ENCODE measurements around the gene FMN1.

Gene FMN1

DNA sequence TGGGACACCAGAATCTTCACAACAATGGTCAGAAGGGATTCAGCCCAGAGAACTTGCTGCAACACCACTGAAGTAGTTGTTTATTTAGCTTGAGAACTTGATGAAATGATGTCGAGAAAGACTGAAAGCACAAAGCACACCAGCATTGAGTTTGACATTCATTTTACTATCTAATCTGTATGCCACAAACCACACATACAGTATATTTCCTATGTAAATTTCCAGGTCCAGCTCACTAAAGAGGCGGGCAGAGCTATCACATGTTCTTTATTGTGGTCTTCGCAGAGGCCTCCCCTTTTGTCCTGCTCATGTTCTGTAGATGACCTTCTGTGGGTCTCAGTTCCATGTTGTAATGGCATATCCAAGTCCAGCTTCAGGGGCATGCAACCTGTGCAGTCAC is 10.4 kb upstream of the FMN1 start:
- no peaks in the 10 kb centered on the region for H3K9me3 ChIP-seq
- no peaks in the 10 kb centered on the region for H3K36me3 ChIP-seq
- H3K27ac ChIP-seq = no peak overlapping the region
- H3K27me3 ChIP-seq = peaks cover 32% of the 10 kb centered on the region
- no peaks in the 10 kb centered on the region for H3K4me1 ChIP-seq (ENCODE audit: control insufficient read depth in 1 of 2, insufficient read depth in 1 of 2, low read depth in 1 of 2, low read length in 1 of 2)
- no peak overlapping the region for H3K4me3 ChIP-seq (ENCODE audit: low read depth in 1 of 2, low read length in 1 of 2)
- TF ChIP-seq, protein P1, sequence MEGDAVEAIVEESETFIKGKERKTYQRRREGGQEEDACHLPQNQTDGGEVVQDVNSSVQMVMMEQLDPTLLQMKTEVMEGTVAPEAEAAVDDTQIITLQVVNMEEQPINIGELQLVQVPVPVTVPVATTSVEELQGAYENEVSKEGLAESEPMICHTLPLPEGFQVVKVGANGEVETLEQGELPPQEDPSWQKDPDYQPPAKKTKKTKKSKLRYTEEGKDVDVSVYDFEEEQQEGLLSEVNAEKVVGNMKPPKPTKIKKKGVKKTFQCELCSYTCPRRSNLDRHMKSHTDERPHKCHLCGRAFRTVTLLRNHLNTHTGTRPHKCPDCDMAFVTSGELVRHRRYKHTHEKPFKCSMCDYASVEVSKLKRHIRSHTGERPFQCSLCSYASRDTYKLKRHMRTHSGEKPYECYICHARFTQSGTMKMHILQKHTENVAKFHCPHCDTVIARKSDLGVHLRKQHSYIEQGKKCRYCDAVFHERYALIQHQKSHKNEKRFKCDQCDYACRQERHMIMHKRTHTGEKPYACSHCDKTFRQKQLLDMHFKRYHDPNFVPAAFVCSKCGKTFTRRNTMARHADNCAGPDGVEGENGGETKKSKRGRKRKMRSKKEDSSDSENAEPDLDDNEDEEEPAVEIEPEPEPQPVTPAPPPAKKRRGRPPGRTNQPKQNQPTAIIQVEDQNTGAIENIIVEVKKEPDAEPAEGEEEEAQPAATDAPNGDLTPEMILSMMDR (IDR thresholded peaks at IDR 0.05) = no peak

GRCh38 chr15:33204087-33204486 is 9.6 kb upstream of the FMN1 start:
- TF ChIP-seq, protein P1 (IDR thresholded peaks at IDR 0.05) = no peak
- no peak overlapping the region for H3K27ac ChIP-seq
- H3K4me1 ChIP-seq (ENCODE audit: control insufficient read depth in 1 of 2, insufficient read depth in 1 of 2, low read depth in 1 of 2, low read length in 1 of 2) = no peaks in the 10 kb centered on the region
- no peak overlapping the region for H3K4me3 ChIP-seq (ENCODE audit: low read depth in 1 of 2, low read length in 1 of 2)
- H3K36me3 ChIP-seq = no peaks in the 10 kb centered on the region
- no peaks in the 10 kb centered on the region for H3K9me3 ChIP-seq
- H3K27me3 ChIP-seq = peaks cover 41% of the 10 kb centered on the region

GRCh38 chr15:33201491-33202231 is 7.1 kb upstream of the FMN1 start:
- Histone ChIP-seq H3K4me3 (ENCODE audit: low read depth in 1 of 2, low read length in 1 of 2) (no peak overlapping the region), H3K27me3 (peaks cover 49% of the 10 kb centered on the region), H3K36me3 (no peaks in the 10 kb centered on the region), H3K9me3 (no peaks in the 10 kb centered on the region), H3K4me1 (ENCODE audit: control insufficient read depth in 1 of 2, insufficient read depth in 1 of 2, low read depth in 1 of 2, low read length in 1 of 2) (no peaks in the 10 kb centered on the region), H3K27ac (no peak overlapping the region)
- TF ChIP-seq, protein P1 (IDR thresholded peaks at IDR 0.05) = no peak

DNA sequence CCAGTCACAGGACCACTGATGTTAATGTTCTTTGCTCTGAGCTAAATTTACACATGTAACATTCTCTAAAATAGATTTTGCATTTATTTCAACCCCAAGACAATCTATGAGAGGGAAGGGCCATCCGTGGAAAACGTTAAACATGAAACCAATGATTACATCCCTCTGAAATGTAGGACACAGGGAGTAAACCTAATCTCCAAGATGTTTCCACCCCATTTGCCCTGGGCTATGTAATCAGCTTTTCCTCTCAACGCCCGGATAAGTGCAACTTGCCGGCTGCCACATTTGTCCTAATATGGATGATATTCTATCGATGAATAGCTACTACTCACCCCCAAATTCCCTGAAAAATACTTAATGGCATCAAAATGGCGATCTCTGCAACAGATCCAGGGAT is 6.4 kb upstream of the FMN1 start:
- Histone ChIP-seq H3K9me3 (no peaks in the 10 kb centered on the region), H3K4me1 (ENCODE audit: control insufficient read depth in 1 of 2, insufficient read depth in 1 of 2, low read depth in 1 of 2, low read length in 1 of 2) (no peaks in the 10 kb centered on the region), H3K4me3 (ENCODE audit: low read depth in 1 of 2, low read length in 1 of 2) (no peak overlapping the region), H3K27me3 (peaks cover 56% of the 10 kb centered on the region), H3K36me3 (no peaks in the 10 kb centered on the region), H3K27ac (no peak overlapping the region)
- TF ChIP-seq, protein P1 (IDR thresholded peaks at IDR 0.05) = no peak

DNA sequence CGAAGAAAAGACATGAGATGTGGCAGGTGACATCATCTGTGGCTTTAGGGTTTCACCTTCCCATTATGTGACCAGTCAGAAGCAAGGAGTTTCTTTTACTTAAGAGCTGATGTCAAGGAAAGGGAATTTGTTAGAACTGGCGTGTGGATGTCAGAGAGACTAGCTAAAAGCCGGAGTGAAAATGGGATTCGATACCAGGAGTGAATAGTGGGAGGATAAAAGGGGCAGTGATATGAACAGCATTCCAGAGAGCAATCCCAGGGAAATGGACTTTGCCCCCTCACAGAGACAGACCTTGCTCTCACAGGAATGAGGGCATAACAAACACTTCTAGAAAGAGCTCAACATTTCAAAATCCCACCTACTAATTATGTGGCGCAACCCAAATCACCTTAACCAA is 5.9 kb upstream of the FMN1 start:
- no peak overlapping the region for H3K27ac ChIP-seq
- TF ChIP-seq, protein P1 (IDR thresholded peaks at IDR 0.05) = no peak
- H3K27me3 ChIP-seq = peaks cover 61% of the 10 kb centered on the region

More for the DNA sequence above, 5.9 kb upstream of the FMN1 start:
- Histone ChIP-seq H3K4me3 (ENCODE audit: low read depth in 1 of 2, low read length in 1 of 2) (no peak overlapping the region), H3K9me3 (no peaks in the 10 kb centered on the region), H3K36me3 (no peaks in the 10 kb centered on the region), H3K4me1 (ENCODE audit: control insufficient read depth in 1 of 2, insufficient read depth in 1 of 2, low read depth in 1 of 2, low read length in 1 of 2) (no peaks in the 10 kb centered on the region)
